Activated naive CD4-positive, alpha-beta T cell treated with anti-CD3 and anti-CD28 coated beads, Interleukin-2, amount 10 ng/mL, durations not matched to agents 7 days and 5 days (primary cell): Measurements from ENCODE around the gene LEMD1.
"Not testable (repeated sequence)": the region's sequence is repeated elsewhere in the genome, so short reads cannot be mapped to it uniquely, and the experiment has no call there.

Source experiments
- CTCF ChIA-PET: fragments of 350-600 bp; sonication (Branson Sonifier 250); formaldehyde crosslinking; loops from one replicate; lab custom pipeline; 2021; ENCODE audit warnings: antibody characterized with exemption; lab: Charles Lee
- DNase-seq: peaks from one replicate; pipeline ENCODE4 v3.0.0-alpha.2; 2020
- H3K27ac Mint-ChIP-seq: one replicate; pipeline ENCODE4 v1.8.0; 2021; ENCODE audit warnings: mild to moderate bottlenecking, moderate library complexity, mixed read lengths
- H3K27me3 Mint-ChIP-seq: one replicate; pipeline ENCODE4 v1.8.0; 2021; ENCODE audit warnings: mild to moderate bottlenecking, mixed read lengths
- H3K36me3 Mint-ChIP-seq: one replicate; pipeline ENCODE4 v1.8.0; 2021; ENCODE audit warnings: mixed read lengths
- H3K4me1 Mint-ChIP-seq: one replicate; pipeline ENCODE4 v1.8.0; 2021; ENCODE audit warnings: mixed read lengths
- H3K4me3 Mint-ChIP-seq: one replicate; pipeline ENCODE4 v1.8.0; 2021; ENCODE audit warnings: mild to moderate bottlenecking, moderate library complexity, mixed read lengths
- H3K9me3 Mint-ChIP-seq: one replicate; pipeline ENCODE4 v1.8.0; 2021; ENCODE audit warnings: mixed read lengths

LEMD1 gene

DNA sequence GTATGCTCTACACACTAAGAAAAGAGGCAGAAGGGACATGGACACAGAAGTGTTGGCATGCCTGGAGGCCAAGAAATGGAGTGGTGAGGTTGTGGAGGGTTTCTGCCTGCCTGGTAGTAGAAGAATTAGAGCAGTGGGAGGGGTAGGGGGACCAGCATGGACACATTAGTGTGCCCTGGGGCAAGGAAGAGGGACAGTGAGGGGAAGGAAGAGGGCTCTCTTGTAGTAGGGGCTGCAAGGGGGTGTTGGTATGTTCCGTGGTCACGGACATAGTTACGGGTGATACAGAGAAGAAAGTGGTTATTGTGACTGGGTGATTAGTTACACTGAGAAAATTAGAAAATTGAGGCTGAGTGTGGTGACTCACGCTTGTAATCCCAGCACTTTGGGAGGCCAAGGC, 23.3 kb downstream of the LEMD1 start:
- Mint-ChIP-seq H3K27me3 (peaks cover 40% of the 10 kb centered on the region), H3K27ac (no peak overlapping the region), H3K9me3 (no peaks in the 10 kb centered on the region), H3K4me3 (no peak overlapping the region), H3K4me1 (no peaks in the 10 kb centered on the region), H3K36me3 (no peaks in the 10 kb centered on the region)
- no peak for DNase-seq
- CTCF ChIA-PET, result interaction anchor here (1.1 to 3.5 kb wide), 4 partner anchors 8 to 88 kb away, joined by 3 to 80 read pairs (median 12); no protein-coding TSS in a partner anchor

- H3K9me3 Mint-ChIP-seq, result no peaks in the 10 kb centered on the region
- no peaks in the 10 kb centered on the region for H3K4me1 Mint-ChIP-seq
- H3K4me3 Mint-ChIP-seq, result no peak overlapping the region
- no peak overlapping the region for H3K27ac Mint-ChIP-seq
- no peaks in the 10 kb centered on the region for H3K36me3 Mint-ChIP-seq
- CTCF ChIA-PET, result interaction anchor here (0.8 to 4.3 kb wide), 19 partner anchors 9 to 262 kb away, joined by 3 to 80 read pairs (median 4); no protein-coding TSS in a partner anchor
- H3K27me3 Mint-ChIP-seq, result peaks cover 48% of the 10 kb centered on the region
- DNase-seq, result peak; percentile 27
Observed at GRCh38 chr1:205396967-205397616, 24.8 kb downstream of the LEMD1 start.

DNA sequence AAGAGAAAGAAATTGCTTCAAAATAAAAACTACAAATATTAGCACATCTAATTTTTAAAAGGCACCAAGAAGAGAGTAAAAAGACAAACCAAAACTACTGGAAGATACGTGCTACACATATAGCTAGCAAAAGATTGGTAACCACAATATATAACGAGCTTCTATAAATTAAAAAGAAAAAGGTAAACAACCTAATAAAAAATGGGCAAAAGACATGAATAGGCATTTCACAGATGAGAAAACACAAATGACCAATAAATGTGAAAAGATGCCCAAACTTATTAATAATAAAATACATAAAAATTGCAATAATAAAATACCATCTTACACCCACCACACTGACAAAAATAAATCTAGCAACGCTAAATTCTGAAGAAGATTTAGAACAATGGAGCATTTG, 26.2 kb downstream of the LEMD1 start:
- H3K4me3 Mint-ChIP-seq, result no peak overlapping the region
- no peak overlapping the region for H3K27ac Mint-ChIP-seq
- H3K4me1 Mint-ChIP-seq, result no peaks in the 10 kb centered on the region
- no peak for DNase-seq
- no peaks in the 10 kb centered on the region for H3K9me3 Mint-ChIP-seq
- H3K36me3 Mint-ChIP-seq, result no peaks in the 10 kb centered on the region
- H3K27me3 Mint-ChIP-seq, result peaks cover 52% of the 10 kb centered on the region
- CTCF ChIA-PET, result interaction anchor here (0.7 to 4.3 kb wide), 7 partner anchors 35 to 129 kb away, joined by 3 to 80 read pairs (median 13); no protein-coding TSS in a partner anchor

DNA sequence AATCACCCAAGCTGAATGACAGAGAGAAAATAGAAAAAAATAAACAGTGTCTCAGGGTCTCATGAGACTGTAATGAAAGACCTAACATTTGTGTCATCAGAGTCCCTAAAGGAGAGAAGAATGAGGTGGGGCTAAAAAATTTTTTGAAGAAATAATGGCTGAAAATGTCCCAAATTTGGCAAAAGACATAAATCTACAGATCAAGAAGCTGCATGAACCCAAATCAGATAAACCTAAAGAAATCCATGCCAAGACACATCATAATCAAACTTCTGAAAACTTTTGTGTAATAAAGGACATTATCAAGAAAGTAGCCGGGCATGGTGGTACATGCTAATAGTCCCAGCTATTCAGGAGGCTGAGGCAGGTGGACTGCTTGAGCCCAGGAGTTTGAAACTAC, 29.2 kb downstream of the LEMD1 start:
- H3K4me1 Mint-ChIP-seq, result no peaks in the 10 kb centered on the region
- H3K27me3 Mint-ChIP-seq, result peaks cover 55% of the 10 kb centered on the region
- no peak overlapping the region for H3K27ac Mint-ChIP-seq
- no peak for DNase-seq
- CTCF ChIA-PET, result interaction anchor here (1.0 to 1.2 kb wide), 2 partner anchors 56 to 132 kb away, joined by 3 to 6 read pairs; no protein-coding TSS in a partner anchor
- no peaks in the 10 kb centered on the region for H3K36me3 Mint-ChIP-seq
- H3K9me3 Mint-ChIP-seq, result no peaks in the 10 kb centered on the region
- H3K4me3 Mint-ChIP-seq, result no peak overlapping the region

GRCh38 chr1:205391386-205391785, 30.5 kb downstream of the LEMD1 start:
- Mint-ChIP-seq H3K36me3 (no peaks in the 10 kb centered on the region), H3K4me3 (no peak overlapping the region), H3K27me3 (peaks cover 45% of the 10 kb centered on the region), H3K9me3 (no peaks in the 10 kb centered on the region), H3K27ac (no peak overlapping the region), H3K4me1 (no peaks in the 10 kb centered on the region)
- no peak for DNase-seq
- CTCF ChIA-PET, result no interaction called here

DNA sequence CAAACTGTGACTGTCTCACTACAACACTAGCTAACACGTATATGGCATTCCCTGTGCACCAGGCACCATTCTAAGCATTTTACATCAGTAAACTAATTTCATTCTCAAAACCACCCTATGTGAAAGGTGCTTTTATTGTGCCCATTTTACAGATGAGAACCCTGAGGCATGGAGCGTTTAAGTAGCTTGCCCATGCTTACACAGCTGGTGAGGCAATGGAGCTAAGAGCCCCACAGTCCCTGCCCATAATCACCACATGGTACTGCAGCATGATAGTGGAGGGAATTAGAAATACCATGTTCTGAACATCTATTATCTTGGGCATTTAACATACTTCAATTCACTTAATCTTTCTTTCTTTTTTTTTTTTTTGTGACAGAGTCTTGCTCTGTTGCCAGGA, 34.0 kb downstream of the LEMD1 start:
- Mint-ChIP-seq H3K4me1 (no peaks in the 10 kb centered on the region), H3K36me3 (no peaks in the 10 kb centered on the region), H3K9me3 (no peaks in the 10 kb centered on the region), H3K27ac (no peak overlapping the region), H3K27me3 (peaks cover 29% of the 10 kb centered on the region), H3K4me3 (no peak overlapping the region)
- CTCF ChIA-PET, result interaction anchor here (0.8 to 1.7 kb wide), 4 partner anchors 9 to 100 kb away, joined by 3 to 6 read pairs (median 5); no protein-coding TSS in a partner anchor
- no peak for DNase-seq

DNA sequence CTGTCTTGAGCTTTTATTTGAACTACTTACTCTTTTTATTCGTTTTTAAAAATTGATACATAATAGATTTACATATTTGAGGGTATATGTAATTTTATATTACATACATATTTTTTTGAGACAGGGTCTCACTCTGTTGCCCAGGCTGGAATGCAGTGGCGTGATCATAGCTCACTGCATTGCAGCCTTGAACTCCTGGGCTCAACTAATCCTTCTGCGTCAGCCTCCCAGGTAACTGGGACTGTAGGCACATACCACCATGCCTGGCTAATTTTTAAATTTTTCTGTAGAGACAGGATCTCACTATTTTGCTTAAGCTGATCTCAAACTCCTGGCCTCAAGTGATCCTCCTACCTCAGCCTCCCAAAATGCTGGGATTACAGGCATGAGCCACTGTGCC, 38.9 kb downstream of the LEMD1 start:
- H3K4me1 Mint-ChIP-seq, H3K4me3 Mint-ChIP-seq, H3K9me3 Mint-ChIP-seq, H3K36me3 Mint-ChIP-seq, H3K27ac Mint-ChIP-seq, DNase-seq: not testable (repeated sequence)
- CTCF ChIA-PET, result interaction anchor here (1.1 to 1.3 kb wide), 2 partner anchors 14 to 29 kb away, joined by 3 read pairs; no protein-coding TSS in a partner anchor
- peaks cover 13% of the 10 kb centered on the region for H3K27me3 Mint-ChIP-seq

DNA sequence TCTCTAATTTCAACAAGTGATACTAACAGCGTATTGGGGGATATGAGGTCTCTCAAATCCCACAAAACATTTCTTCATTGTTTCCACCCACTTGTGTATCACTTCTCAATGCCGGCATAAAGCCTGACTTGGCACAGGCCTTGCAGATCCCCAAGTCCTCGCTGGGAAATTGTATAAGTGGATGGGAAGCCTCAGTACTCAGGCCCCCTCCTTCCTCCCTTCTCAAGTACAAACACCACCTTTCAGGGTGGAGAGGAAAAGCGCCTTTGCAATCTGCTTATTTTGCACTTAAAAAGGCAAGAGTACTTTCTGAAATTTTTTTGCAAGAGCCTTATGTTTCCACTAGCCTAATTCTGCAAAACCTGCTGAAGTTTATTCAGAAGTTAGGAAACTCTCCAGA, 39.3 kb downstream of the LEMD1 start:
- Mint-ChIP-seq H3K36me3 (no peaks in the 10 kb centered on the region), H3K27ac (no peak overlapping the region), H3K27me3 (peaks cover 17% of the 10 kb centered on the region), H3K4me1 (no peaks in the 10 kb centered on the region), H3K4me3 (no peak overlapping the region), H3K9me3 (no peaks in the 10 kb centered on the region)
- no peak for DNase-seq
- CTCF ChIA-PET, result interaction anchor here (1.1 to 1.3 kb wide), 2 partner anchors 15 to 29 kb away, joined by 3 read pairs; no protein-coding TSS in a partner anchor

DNA sequence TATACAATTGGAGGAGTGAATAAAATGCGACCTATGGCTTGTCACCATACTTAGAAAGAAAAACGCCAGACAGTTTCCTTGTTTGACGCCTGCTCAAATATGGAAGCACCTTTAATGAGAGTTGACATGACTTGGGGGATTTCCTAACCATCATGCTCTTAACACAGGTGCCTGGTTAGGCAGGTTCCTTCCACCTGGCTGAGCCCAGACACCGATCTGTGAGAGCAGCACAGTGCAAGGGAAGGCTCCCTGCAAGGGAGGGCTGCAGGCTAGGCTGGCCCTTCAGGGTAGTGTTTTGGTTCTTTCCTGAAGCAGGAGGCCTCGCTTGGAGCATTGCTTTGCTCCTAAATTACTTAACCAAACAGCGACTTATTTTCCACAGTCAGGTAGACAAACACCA, 40.6 kb downstream of the LEMD1 start:
- Mint-ChIP-seq H3K27me3 (peaks cover 28% of the 10 kb centered on the region), H3K4me3 (no peak overlapping the region), H3K27ac (no peak overlapping the region), H3K36me3 (no peaks in the 10 kb centered on the region), H3K4me1 (no peaks in the 10 kb centered on the region), H3K9me3 (no peaks in the 10 kb centered on the region)
- no peak for DNase-seq
- CTCF ChIA-PET, result interaction anchor here (1.0 to 1.2 kb wide), 3 partner anchors 16 to 142 kb away, joined by 3 to 8 read pairs (median 3); no protein-coding TSS in a partner anchor

GRCh38 chr1:205380882-205381281, 41.0 kb downstream of the LEMD1 start:
- Mint-ChIP-seq H3K27me3 (peaks cover 32% of the 10 kb centered on the region), H3K4me3 (no peak overlapping the region), H3K9me3 (no peaks in the 10 kb centered on the region), H3K27ac (no peak overlapping the region), H3K36me3 (no peaks in the 10 kb centered on the region), H3K4me1 (no peaks in the 10 kb centered on the region)
- CTCF ChIA-PET, result interaction anchor here (1.0 to 1.2 kb wide), 3 partner anchors 16 to 142 kb away, joined by 3 to 8 read pairs (median 3); no protein-coding TSS in a partner anchor
- no peak for DNase-seq

DNA sequence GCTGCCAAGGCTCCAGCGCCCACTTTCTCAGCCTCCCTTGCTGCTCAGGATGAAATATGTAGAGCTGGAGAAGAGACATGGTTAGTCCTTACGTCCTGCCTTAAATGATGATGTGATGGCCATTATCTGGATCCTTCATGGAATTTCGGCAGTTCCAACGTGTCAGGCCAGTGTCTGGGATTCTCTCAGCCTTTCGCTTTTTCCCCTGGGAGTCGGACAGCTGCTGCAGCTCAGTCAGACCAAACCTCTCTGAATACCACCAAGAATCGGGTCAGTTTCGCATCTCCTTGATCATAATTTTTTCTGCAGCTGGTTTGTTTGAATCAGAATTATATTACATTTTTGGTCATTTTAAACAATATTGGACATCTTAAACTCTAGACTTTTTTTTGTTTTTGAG, 42.8 kb downstream of the LEMD1 start:
- H3K4me3 Mint-ChIP-seq, result no peak overlapping the region
- no peaks in the 10 kb centered on the region for H3K36me3 Mint-ChIP-seq
- H3K27me3 Mint-ChIP-seq, result peaks cover 42% of the 10 kb centered on the region
- H3K27ac Mint-ChIP-seq, result no peak overlapping the region
- no peak for DNase-seq
- peaks cover 3% of the 10 kb centered on the region for H3K4me1 Mint-ChIP-seq
- CTCF ChIA-PET, result interaction anchor here (1.3 kb wide), 1 partner anchor 18 kb away, joined by 3 read pairs; no protein-coding TSS in a partner anchor
- H3K9me3 Mint-ChIP-seq, result no peaks in the 10 kb centered on the region

GRCh38 chr1:205377355-205377754, 44.5 kb downstream of the LEMD1 start:
- Mint-ChIP-seq H3K27me3 (peaks cover 52% of the 10 kb centered on the region), H3K9me3 (no peaks in the 10 kb centered on the region), H3K4me1 (peaks cover 7% of the 10 kb centered on the region), H3K36me3 (no peaks in the 10 kb centered on the region), H3K27ac (no peak overlapping the region), H3K4me3 (no peak overlapping the region)
- DNase-seq, result no peak
- CTCF ChIA-PET, result no interaction called here

GRCh38 chr1:205376739-205377138, 45.1 kb downstream of the LEMD1 start:
- Mint-ChIP-seq H3K4me3 (no peak overlapping the region), H3K27ac (no peak overlapping the region), H3K9me3 (no peaks in the 10 kb centered on the region), H3K4me1 (peaks cover 7% of the 10 kb centered on the region), H3K36me3 (no peaks in the 10 kb centered on the region), H3K27me3 (peaks cover 52% of the 10 kb centered on the region)
- DNase-seq, result no peak
- CTCF ChIA-PET, result interaction anchor here (1.2 kb wide), 1 partner anchor 23 kb away, joined by 3 read pairs; no protein-coding TSS in a partner anchor

DNA sequence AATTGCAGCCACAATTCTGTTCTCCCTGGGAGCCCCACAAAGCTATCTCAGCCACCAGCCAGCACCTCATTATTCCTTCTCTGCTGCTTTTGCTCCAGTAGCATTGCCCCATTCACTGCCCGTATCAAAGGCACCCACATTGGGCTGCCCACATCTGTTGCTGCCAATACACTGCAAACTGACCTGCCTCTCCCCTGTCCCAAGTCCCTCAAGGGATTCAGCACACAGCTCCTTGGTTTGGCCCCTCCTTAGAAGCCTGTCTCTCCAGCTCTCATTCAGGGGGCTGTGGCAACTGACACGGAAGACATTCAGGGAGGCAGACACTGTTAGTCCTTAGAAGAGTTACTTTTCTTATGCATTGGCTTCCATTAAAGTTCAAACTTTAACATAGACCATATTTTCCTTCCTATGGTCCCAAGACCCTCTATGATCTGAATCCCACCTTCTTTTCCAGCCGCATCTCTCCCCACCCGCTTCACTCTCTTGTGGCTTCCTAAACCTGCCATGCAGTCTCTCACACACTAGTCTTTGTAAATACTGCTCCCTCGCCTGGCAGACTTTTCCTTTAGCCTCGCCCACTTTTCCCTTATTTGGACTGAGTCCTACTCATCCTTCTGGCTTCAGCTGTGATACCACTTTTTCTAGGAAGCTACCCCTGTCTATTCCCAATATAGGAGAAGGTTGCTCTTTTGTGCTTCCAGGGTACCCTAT, 45.9 kb downstream of the LEMD1 start:
- H3K4me1 Mint-ChIP-seq, result peaks cover 7% of the 10 kb centered on the region
- CTCF ChIA-PET, result interaction anchor here (1.2 kb wide), 1 partner anchor 22 kb away, joined by 3 read pairs; no protein-coding TSS in a partner anchor
- H3K27me3 Mint-ChIP-seq, result peaks cover 52% of the 10 kb centered on the region
- H3K4me3 Mint-ChIP-seq, result no peak overlapping the region
- H3K36me3 Mint-ChIP-seq, result no peaks in the 10 kb centered on the region
- no peaks in the 10 kb centered on the region for H3K9me3 Mint-ChIP-seq
- no peak overlapping the region for H3K27ac Mint-ChIP-seq
- no peak for DNase-seq
